HG03196 (cell line): Measurements from ENCODE around the gene ZNF425.
"Not testable (repeated sequence)": the region's sequence is repeated elsewhere in the genome, so short reads cannot be mapped to it uniquely, and the experiment has no call there.

ENCODE experiments used
- ATAC-seq: cut with Tn5 transposase; IDR thresholded peaks from one replicate; pipeline ENCODE4 v1.9.1; 2021; ENCODE audit not compliant: unreplicated experiment

Gene ZNF425

GRCh38 chr7:149075286-149075685 is 50.8 kb downstream of the ZNF425 start:
- ATAC-seq = no peak

GRCh38 chr7:149074116-149074885 is 51.8 kb downstream of the ZNF425 start:
- ATAC-seq = no peak

- no peak for ATAC-seq
Measured at GRCh38 chr7:149072438-149072775, 53.7 kb downstream of the ZNF425 start.

GRCh38 chr7:149071641-149072437 is 54.3 kb downstream of the ZNF425 start:
- ATAC-seq = no peak

GRCh38 chr7:149071182-149071635 is 54.9 kb downstream of the ZNF425 start:
- ATAC-seq = no peak

- ATAC-seq = no peak
Measured at GRCh38 chr7:149070372-149071125, 55.6 kb downstream of the ZNF425 start.

- no peak for ATAC-seq
Measured at GRCh38 chr7:149067869-149068268, 58.3 kb downstream of the ZNF425 start.

- no peak for ATAC-seq
Measured at GRCh38 chr7:149063476-149063875, 62.6 kb downstream of the ZNF425 start.

GRCh38 chr7:149062217-149062899 is 63.8 kb downstream of the ZNF425 start:
- not testable (repeated sequence) for ATAC-seq

- no peak for ATAC-seq
Measured at GRCh38 chr7:149060156-149060555, 66.0 kb downstream of the ZNF425 start.

GRCh38 chr7:149053885-149054284 is 72.2 kb downstream of the ZNF425 start:
- ATAC-seq = no peak

GRCh38 chr7:149053384-149053783 is 72.7 kb downstream of the ZNF425 start:
- no peak for ATAC-seq
